H1 (cell line): ENCODE measurements around the gene TSNAXIP1. TPM values are rescaled to one million over a fixed set of nuclear protein-coding genes. Genes with fewer than 3 reads are reported as not detected.

ENCODE experiments used
- CTCF ChIA-PET: fragments of 300-600 bp; sonication (Branson Sonifier 250); formaldehyde crosslinking; loops from one replicate; lab custom pipeline; 2021; ENCODE audit not compliant: partially characterized antibody; lab: Charles Lee
- POLR2A ChIA-PET: fragments of 300-600 bp; sonication (Branson Sonifier 250); formaldehyde crosslinking; loops from one replicate; lab custom pipeline; 2021; ENCODE audit warnings: inconsistent platforms; ENCODE audit not compliant: partially characterized antibody; lab: Charles Lee
- DNase-seq, 2 experiments: peaks; one replicate each; pipeline versions ENCODE4 v3.0.0 to v3.0.0-alpha.2; 2010 to 2022; ENCODE audit warnings: low spot score in 2 of 2, low read depth in 1 of 2, mixed read lengths in 1 of 2
- FAIRE-seq: peaks from 2 replicates; lab custom pipeline; 2011; peaks lifted over from hg19 to GRCh38; lab: Jason Lieb, UNC
- H2AFZ ChIP-seq: 2 replicates; pipeline ENCODE4 v1.8.1; 2012; ENCODE audit warnings: low read length, inconsistent platforms
- H2AK5ac ChIP-seq: 2 replicates; pipeline ENCODE4 v1.6.1; 2013; ENCODE audit warnings: low read depth, low read length
- H2BK120ac ChIP-seq: replicated peaks from 2 replicates; pipeline ENCODE3; 2013; ENCODE audit warnings: low read depth, low read length, inconsistent platforms
- H2BK12ac ChIP-seq: 2 replicates; pipeline ENCODE4 v1.6.1; 2013; ENCODE audit warnings: low read depth, low read length
- H2BK15ac ChIP-seq: 2 replicates; pipeline ENCODE4 v1.6.1; 2013; ENCODE audit warnings: low read length
- H2BK20ac ChIP-seq: 2 replicates; pipeline ENCODE4 v1.6.1; 2013; ENCODE audit warnings: low read length
- H2BK5ac ChIP-seq: 2 replicates; pipeline ENCODE4 v1.6.1; 2013; ENCODE audit warnings: low read depth, low read length
- H3K14ac ChIP-seq: 2 replicates; pipeline ENCODE4 v1.6.1; 2013; ENCODE audit warnings: inconsistent platforms; ENCODE audit not compliant: insufficient read length
- H3K18ac ChIP-seq: 2 replicates; pipeline ENCODE4 v1.6.1; 2013; ENCODE audit warnings: low read length; ENCODE audit errors: extremely low read depth
- H3K23ac ChIP-seq: 2 replicates; pipeline ENCODE4 v1.6.1; 2013; ENCODE audit warnings: inconsistent platforms; ENCODE audit not compliant: insufficient read length
- H3K23me2 ChIP-seq: 2 replicates; pipeline ENCODE4 v1.6.1; 2013; ENCODE audit warnings: low read depth, low read length
- H3K27ac ChIP-seq: 2 replicates; pipeline ENCODE4 v1.6.1; 2011; ENCODE audit warnings: low read depth, low read length, inconsistent platforms
- H3K27me3 ChIP-seq, 4 experiments: replicated peaks in 1 of 4; 1 replicate in 1 of 4; 2 replicates in 3 of 4; pipeline versions ENCODE4 v1.6.1 to v1.8.1; 2011 to 2013; ENCODE audit warnings: low read length in 3 of 4, mild to moderate bottlenecking in 3 of 4, inconsistent platforms in 2 of 4, mixed read lengths in 2 of 4, moderate library complexity in 1 of 4; ENCODE audit not compliant: control insufficient read depth in 3 of 4, insufficient read depth in 3 of 4; ENCODE audit errors: extremely low read depth in 1 of 4
- H3K36me3 ChIP-seq, 4 experiments: 2 replicates each; pipeline versions ENCODE4 v1.6.1 to v1.8.1; 2011 to 2013; ENCODE audit warnings: mild to moderate bottlenecking in 4 of 4, low read length in 3 of 4, moderate library complexity in 2 of 4, control low read depth in 1 of 4, inconsistent platforms in 1 of 4; ENCODE audit not compliant: insufficient read depth in 4 of 4, control insufficient read depth in 2 of 4
- H3K4ac ChIP-seq: replicated peaks from 2 replicates; pipeline ENCODE3; 2013; ENCODE audit warnings: low read length, low read depth, mixed read lengths, inconsistent platforms; ENCODE audit not compliant: insufficient read length
- H3K4me1 ChIP-seq, 4 experiments: replicated peaks in 1 of 4; 1 replicate in 1 of 4; 2 replicates in 3 of 4; pipeline versions ENCODE4 v1.6.1 to v1.8.1; 2011 to 2013; ENCODE audit warnings: low read length in 3 of 4, inconsistent platforms in 2 of 4, mixed read lengths in 1 of 4; ENCODE audit not compliant: insufficient read depth in 4 of 4, control insufficient read depth in 3 of 4
- H3K4me2 ChIP-seq, 2 experiments: 2 replicates each; pipeline versions ENCODE4 v1.6.1 to v1.8.1; 2011 to 2013; ENCODE audit warnings: low read depth in 2 of 2, low read length in 2 of 2, control low read depth in 1 of 2, inconsistent platforms in 1 of 2, mild to moderate bottlenecking in 1 of 2; ENCODE audit not compliant: insufficient read depth in 1 of 2
- H3K4me3 ChIP-seq, 4 experiments: fragments of 200-600, 300-600 bp in 1 of 4; sonication (generic), shearing (Covaris generic), sonication (Bioruptor Twin) in 1 of 4; 2 replicates each; pipeline versions ENCODE4 v1.5.1 to v1.8.1; 2011 to 2016; ENCODE audit warnings: low read length in 4 of 4, low read depth in 3 of 4, control low read depth in 2 of 4, inconsistent platforms in 2 of 4, mild to moderate bottlenecking in 2 of 4, mixed read lengths in 1 of 4, moderate library complexity in 1 of 4; ENCODE audit not compliant: insufficient read depth in 2 of 4; ENCODE audit errors: extremely low read depth in 1 of 4
- H3K56ac ChIP-seq: replicated peaks from 2 replicates; pipeline ENCODE3; 2013; ENCODE audit warnings: low read depth, mild to moderate bottlenecking, mixed read lengths, low read length, inconsistent platforms; ENCODE audit not compliant: insufficient read length
- H3K79me1 ChIP-seq: 2 replicates; pipeline ENCODE4 v1.6.1; 2013; ENCODE audit warnings: low read depth, low read length, control low read depth
- H3K79me2 ChIP-seq, 2 experiments: 2 replicates each; pipeline versions ENCODE4 v1.6.1 to v1.8.1; 2012 to 2013; ENCODE audit warnings: low read length in 2 of 2, mild to moderate bottlenecking in 2 of 2, inconsistent platforms in 1 of 2; ENCODE audit not compliant: insufficient read depth in 2 of 2, control insufficient read depth in 1 of 2
- H3K9ac ChIP-seq, 4 experiments: replicated peaks in 1 of 4; 1 replicate in 1 of 4; 2 replicates in 3 of 4; pipeline versions ENCODE4 v1.6.1 to v1.8.1; 2011 to 2013; ENCODE audit warnings: low read depth in 3 of 4, low read length in 3 of 4, control low read depth in 2 of 4, mild to moderate bottlenecking in 2 of 4, moderate library complexity in 2 of 4, inconsistent platforms in 1 of 4; ENCODE audit errors: extremely low read depth in 1 of 4
- H3K9me3 ChIP-seq, 2 experiments: 2 replicates each; pipeline versions ENCODE4 v1.6.1 to v1.8.1; 2012 to 2013; ENCODE audit warnings: mild to moderate bottlenecking in 2 of 2, moderate library complexity in 2 of 2, control low read depth in 1 of 2, inconsistent platforms in 1 of 2, low read depth in 1 of 2, low read length in 1 of 2, mixed read lengths in 1 of 2; ENCODE audit not compliant: insufficient read depth in 2 of 2
- H4K20me1 ChIP-seq, 2 experiments: replicated peaks in 1 of 2; 2 replicates each; pipeline versions ENCODE3 to v1.8.1; 2011 to 2013; ENCODE audit warnings: inconsistent platforms in 2 of 2, low read length in 2 of 2, mild to moderate bottlenecking in 1 of 2; ENCODE audit not compliant: insufficient read depth in 2 of 2, control insufficient read depth in 1 of 2
- H4K5ac ChIP-seq: 2 replicates; pipeline ENCODE4 v1.6.1; 2013; ENCODE audit warnings: low read length, low read depth, mixed read lengths, inconsistent platforms; ENCODE audit not compliant: insufficient read length
- H4K8ac ChIP-seq: 2 replicates; pipeline ENCODE4 v1.8.0; 2013; ENCODE audit warnings: mild to moderate bottlenecking, moderate library complexity, low read length, inconsistent platforms; ENCODE audit not compliant: insufficient read depth; ENCODE audit errors: extremely low read depth
- H4K91ac ChIP-seq: replicated peaks from 2 replicates; pipeline ENCODE3; 2013; ENCODE audit warnings: low read length, mixed read lengths, inconsistent platforms; ENCODE audit not compliant: insufficient read length
- BACH1 ChIP-seq: IDR thresholded peaks from 2 replicates; pipeline ENCODE4 v1.6.1; 2012; ENCODE audit warnings: low read length, improper control_type of control experiment
- KDM1A ChIP-seq: fragments of 200-600, 300-600 bp; sonication (generic); IDR thresholded peaks from 2 replicates; pipeline ENCODE4 v1.7.1; 2016; ENCODE audit warnings: mild to moderate bottlenecking, low read length, borderline replicate concordance
- SUZ12 ChIP-seq: fragments of 200-600 bp; sonication (generic); IDR thresholded peaks from 2 replicates; pipeline ENCODE4 v1.6.1; 2012; ENCODE audit warnings: mild to moderate bottlenecking, inconsistent platforms, low read length, moderate library complexity, mixed read lengths
- WGBS, 2 experiments: shearing (Covaris generic) in 1 of 2; methylation state at CpG; one replicate each; pipeline versions ENCODE4 v1.1.6 to v1.1.7; 2013 to 2015; ENCODE audit warnings: low lambda C conversion rate in 2 of 2, mixed read lengths in 2 of 2, inconsistent platforms in 1 of 2, low coverage in 1 of 2, missing lambda C conversion rate in 1 of 2; ENCODE audit not compliant: insufficient replicate concordance in 2 of 2, insufficient coverage in 1 of 2, insufficient read length in 1 of 2; ENCODE audit errors: extremely low coverage in 1 of 2, missing lambda C conversion rate in 1 of 2; 5-methylcytosine and 5-hydroxymethylcytosine counted together
- polyA plus RNA-seq, 7 experiments: library from polyadenylated mRNA; depleted of rRNA in 3 of 7; stranded (reverse) in 5 of 7; unstranded in 2 of 7; fragments of >200 nt in 5 of 7; fragments of 200-250 nt in 2 of 7; gene quantifications; 1 replicate in 5 of 7; 2 replicates in 1 of 7; 4 replicates in 1 of 7; pipeline versions ENCODE4 v1.2.1 to v1.2.3, GENCODE V29; 2011 to 2013; ENCODE audit warnings: missing spikeins in 2 of 7, mixed read lengths in 2 of 7
- total RNA-seq: library from RNA; stranded (reverse); fragmentation: NEBNext Ultra II Directional; extraction: Animal tissue kit (Norgen Biotek cat#: 25700); gene quantifications from 2 replicates; pipeline ENCODE4 v1.2.1, GENCODE V29; 2021

Gene TSNAXIP1
- total and polyA plus RNA-seq, 2 of the 8 experiments (the other 6 are each of a cell fraction or from before 2014, with no cell fraction given) = 0.37 to 0.94 TPM

- no peak overlapping the region for H2AK5ac ChIP-seq
- H2BK20ac ChIP-seq = no peak overlapping the region
- H2BK5ac ChIP-seq = no peak overlapping the region
- 96% methylated on average over 10 of the region's 10 CpGs; no CpG with 5 or more reads in 1 of the 2 experiments for WGBS, 2 experiments
- H2BK120ac ChIP-seq = no peak overlapping the region
- H3K18ac ChIP-seq = no peak overlapping the region
- H2AFZ ChIP-seq = peak overlapping the region; percentile 98
- H2BK15ac ChIP-seq = no peak overlapping the region
- H4K91ac ChIP-seq = no peak overlapping the region
- peaks cover 0 to 5% of the 10 kb centered on the region in 2 experiments; a peak in 1 of 4 replicates for H3K79me2 ChIP-seq
- H3K23me2 ChIP-seq = peaks cover 5% of the 10 kb centered on the region
- peaks cover 1 to 3% of the 10 kb centered on the region in 2 experiments for H4K20me1 ChIP-seq
- no peak overlapping the region for H4K5ac ChIP-seq
- peak overlapping the region; percentile 74 to 82 for H3K4me2 ChIP-seq
- FAIRE-seq = no peak
- H3K56ac ChIP-seq = no peak overlapping the region
- no peaks in the 10 kb centered on the region; the same call in 1 of the 2 replicates for H3K79me1 ChIP-seq
- TF ChIP-seq SUZ12 (no peak), KDM1A (peak; percentile 74; the same call in 1 of the 2 replicates), BACH1 (no peak)
- no peak overlapping the region for H4K8ac ChIP-seq
- no peaks in the 10 kb centered on the region; a peak in 1 of 7 replicates for H3K4me1 ChIP-seq
- H2BK12ac ChIP-seq = no peak overlapping the region
- CTCF ChIA-PET = interaction anchor here (1.0 to 11.6 kb wide), 6 partner anchors 9 to 313 kb away, joined by 3 to 100 read pairs (median 4); partner anchors contain the start of gene LCAT
- no peak overlapping the region for H3K4ac ChIP-seq
- no peak for DNase-seq
- no peaks in the 10 kb centered on the region for H3K9me3 ChIP-seq
- H3K23ac ChIP-seq = no peak overlapping the region
- H3K4me3 ChIP-seq = peak overlapping the region; percentile 62 to 78 (median 74); a peak in 6 of 8 replicates
- no peak overlapping the region for H3K14ac ChIP-seq
- no peaks in the 10 kb centered on the region for H3K27me3 ChIP-seq
- H3K27ac ChIP-seq = no peak overlapping the region
- peaks cover 4 to 12% (median 7%) of the 10 kb centered on the region in 4 experiments; a peak in 7 of 8 replicates for H3K36me3 ChIP-seq
- POLR2A ChIA-PET = interaction anchor here (1.0 to 2.7 kb wide), 10 partner anchors 9 to 101 kb away, joined by 3 to 8 read pairs (median 6); partner anchors contain the start of genes EDC4, NUTF2 and TSNAXIP1
- peak overlapping the region in 1 of 4 experiments; percentile 74; a peak in 2 of 7 replicates for H3K9ac ChIP-seq
These were observed 27.5 kb downstream of the TSNAXIP1 start for GRCh38 chr16:67834242-67834614.
